SK-N-MC (cell line): ENCODE measurements around the gene IFFO2.
"Not testable (repeated sequence)": the region's sequence is repeated elsewhere in the genome, so short reads cannot be mapped to it uniquely, and the experiment has no call there.

Experiments
- DNase-seq: peaks from one replicate; pipeline ENCODE4 v3.0.0-alpha.2; 2011; ENCODE audit warnings: low read depth, low spot score
- H3K27ac ChIP-seq: fragments of 200-600 bp; sonication (generic); 2 replicates; pipeline ENCODE4 v1.5.1; 2016; ENCODE audit warnings: mixed run types
- H3K36me3 ChIP-seq: fragments of 200-600 bp; sonication (generic); 2 replicates; pipeline ENCODE4 v1.6.1; 2017; ENCODE audit warnings: antibody characterized with exemption, low read length, mixed read lengths; ENCODE audit not compliant: insufficient read depth
- H3K4me3 ChIP-seq: fragments of 200-600 bp; sonication (generic); 2 replicates; pipeline ENCODE4 v1.5.1; 2016
- H3K9ac ChIP-seq: fragments of 200-600 bp; sonication (generic); 2 replicates; pipeline ENCODE4 v1.8.0; 2017; ENCODE audit warnings: mixed run types, mixed read lengths; ENCODE audit not compliant: insufficient read length
- H3K9me3 ChIP-seq: fragments of 200-600 bp; sonication (generic); 2 replicates; pipeline ENCODE4 v1.6.1; 2017; ENCODE audit warnings: low read depth, mild to moderate bottlenecking, antibody characterized with exemption, low read length, moderate library complexity, mixed read lengths
- EZH2 ChIP-seq: fragments of 200-600 bp; sonication (generic); IDR thresholded peaks from one replicate; pipeline ENCODE4 v1.6.1; 2017; ENCODE audit warnings: antibody characterized with exemption
- FOXP2 ChIP-seq: optimal IDR thresholded peaks from 2 replicates; pipeline ENCODE3; 2011; ENCODE audit warnings: mild to moderate bottlenecking, moderate library complexity; ENCODE audit not compliant: insufficient read depth; ENCODE audit errors: extremely low read length, control extremely low read depth
- POLR2AphosphoS5 ChIP-seq: IDR thresholded peaks from 2 replicates; pipeline ENCODE4 v1.6.1; 2012; ENCODE audit warnings: mild to moderate bottlenecking, low read depth, low read length, borderline replicate concordance

IFFO2 gene

GRCh38 chr1:18871401-18872070, 84.9 kb downstream of the IFFO2 start:
- H3K4me3 ChIP-seq, result no peak overlapping the region
- H3K27ac ChIP-seq, result no peak overlapping the region
- no peak for DNase-seq
- no peaks in the 10 kb centered on the region for H3K9me3 ChIP-seq
- TF ChIP-seq FOXP2 (no peak), POLR2AphosphoS5 (no peak), EZH2 (no peak)
- no peaks in the 10 kb centered on the region; the same call in 1 of the 2 replicates for H3K36me3 ChIP-seq
- no peak overlapping the region for H3K9ac ChIP-seq

DNA sequence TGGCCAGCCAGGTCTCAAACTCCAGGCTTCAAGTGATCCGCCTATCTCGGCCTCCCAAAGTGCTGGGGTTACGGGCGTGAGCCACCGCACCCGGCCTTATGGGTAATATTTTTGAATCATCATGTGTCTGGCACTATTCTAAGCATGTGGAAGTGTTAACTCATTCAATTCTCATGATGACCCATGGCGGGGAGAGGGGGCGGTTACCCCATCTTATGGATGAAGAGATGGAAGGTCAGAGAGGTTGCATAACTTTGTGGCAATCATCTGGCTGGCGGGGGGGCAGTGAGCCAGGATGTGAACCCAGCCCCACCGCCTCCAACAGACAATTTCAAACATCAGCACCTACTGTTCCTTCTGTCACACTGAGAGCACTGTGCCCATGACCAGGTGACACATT, 85.5 kb downstream of the IFFO2 start:
- no peak overlapping the region for H3K9ac ChIP-seq
- no peaks in the 10 kb centered on the region; the same call in 1 of the 2 replicates for H3K36me3 ChIP-seq
- H3K4me3 ChIP-seq, result no peak overlapping the region
- no peaks in the 10 kb centered on the region for H3K9me3 ChIP-seq
- no peak for DNase-seq
- H3K27ac ChIP-seq, result no peak overlapping the region
- TF ChIP-seq POLR2AphosphoS5, result no peak
- no peak for TF ChIP-seq FOXP2
- no peak for TF ChIP-seq EZH2

DNA sequence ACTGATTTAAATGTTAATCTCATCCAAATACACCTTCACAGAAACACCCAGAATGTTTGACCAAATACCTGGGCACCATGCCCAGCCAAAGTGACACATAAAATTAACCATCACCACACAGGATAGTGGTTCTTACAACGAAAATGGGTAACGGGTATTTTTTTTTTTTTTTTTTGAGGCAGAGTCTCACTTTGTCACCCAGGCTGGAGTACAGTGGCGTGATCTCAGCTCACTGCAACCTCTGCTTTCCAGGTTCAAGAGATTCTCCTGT, 85.9 kb downstream of the IFFO2 start:
- DNase-seq, H3K9ac ChIP-seq, H3K4me3 ChIP-seq, H3K9me3 ChIP-seq, H3K36me3 ChIP-seq, H3K27ac ChIP-seq: not testable (repeated sequence)

DNA sequence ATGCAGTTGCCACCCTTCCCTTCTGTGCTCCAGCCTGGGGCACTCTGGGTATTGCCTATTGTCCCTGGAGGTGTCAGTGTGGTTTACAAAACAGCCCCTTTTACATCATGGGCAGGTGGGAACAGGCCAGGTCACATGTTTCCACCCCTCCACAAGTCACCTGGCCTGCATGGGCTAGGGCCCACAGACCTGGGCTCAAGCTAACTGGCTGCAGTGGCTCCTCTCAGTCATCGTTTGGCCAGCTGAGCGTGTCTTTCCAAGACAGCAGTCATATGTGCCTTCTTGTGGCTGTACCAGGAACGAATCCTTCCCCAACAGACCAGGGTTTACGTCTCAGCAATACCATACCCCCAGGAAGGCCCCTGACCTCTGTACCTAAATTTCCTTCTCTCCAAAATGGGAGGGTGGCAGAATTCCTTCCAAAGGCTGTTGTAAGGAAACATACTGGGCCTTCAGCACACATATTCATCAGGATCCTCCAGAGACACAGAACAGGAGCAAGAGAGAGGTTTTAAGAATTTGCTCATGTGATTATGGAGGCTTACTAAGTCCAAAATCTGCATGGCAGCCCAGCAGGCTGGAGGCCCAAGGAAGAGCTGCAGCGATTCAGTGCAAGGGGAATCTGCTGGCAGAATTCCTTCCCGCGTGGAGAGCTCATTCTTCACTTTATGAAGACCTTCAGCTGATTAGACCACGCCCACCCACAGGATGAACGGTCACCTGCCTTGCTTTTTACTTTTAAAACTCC, 86.5 kb downstream of the IFFO2 start:
- no peak for DNase-seq
- H3K36me3 ChIP-seq, result no peaks in the 10 kb centered on the region; the same call in 1 of the 2 replicates
- no peak overlapping the region for H3K9ac ChIP-seq
- no peaks in the 10 kb centered on the region for H3K9me3 ChIP-seq
- H3K4me3 ChIP-seq, result no peak overlapping the region
- TF ChIP-seq POLR2AphosphoS5 (no peak; the same call in 1 of the 2 replicates), EZH2 (no peak), FOXP2 (no peak)
- H3K27ac ChIP-seq, result peak overlapping the region; percentile 42; the same call in 1 of the 2 replicates

DNA sequence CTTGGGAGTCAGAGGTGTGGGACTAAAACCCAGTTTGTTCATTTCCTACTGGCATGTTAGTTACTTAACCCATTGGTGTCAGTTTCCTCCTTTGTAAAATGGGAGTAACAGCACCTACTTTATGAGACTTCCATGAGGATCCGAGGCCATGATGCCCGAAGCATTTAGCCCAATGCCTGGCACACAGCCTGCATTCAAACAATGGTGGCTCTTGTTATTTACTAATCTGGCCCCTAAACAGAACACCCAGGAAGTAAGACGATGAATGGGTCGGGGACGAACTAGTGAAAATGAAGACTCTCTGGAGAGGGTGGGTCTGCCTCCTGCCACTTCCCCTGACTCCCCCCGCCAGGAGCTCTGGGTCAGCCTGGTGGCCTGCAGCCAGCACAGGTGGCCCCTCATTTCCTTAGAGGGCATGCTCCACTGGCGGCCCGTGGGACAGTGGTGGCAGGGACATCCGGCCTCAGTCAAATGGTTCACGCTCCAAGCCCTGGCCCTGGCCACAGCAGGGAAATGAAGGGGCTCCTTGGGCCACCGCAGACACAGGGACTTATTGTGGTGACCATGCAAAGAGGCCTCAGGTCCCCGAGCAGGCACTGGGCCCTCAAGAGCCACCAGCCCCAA, 87.6 kb downstream of the IFFO2 start:
- Histone ChIP-seq H3K4me3 (no peak overlapping the region), H3K9ac (no peak overlapping the region), H3K36me3 (no peaks in the 10 kb centered on the region; the same call in 1 of the 2 replicates), H3K9me3 (no peaks in the 10 kb centered on the region), H3K27ac (no peak overlapping the region)
- DNase-seq, result no peak
- no peak for TF ChIP-seq FOXP2
- no peak for TF ChIP-seq EZH2
- TF ChIP-seq POLR2AphosphoS5, result no peak

DNA sequence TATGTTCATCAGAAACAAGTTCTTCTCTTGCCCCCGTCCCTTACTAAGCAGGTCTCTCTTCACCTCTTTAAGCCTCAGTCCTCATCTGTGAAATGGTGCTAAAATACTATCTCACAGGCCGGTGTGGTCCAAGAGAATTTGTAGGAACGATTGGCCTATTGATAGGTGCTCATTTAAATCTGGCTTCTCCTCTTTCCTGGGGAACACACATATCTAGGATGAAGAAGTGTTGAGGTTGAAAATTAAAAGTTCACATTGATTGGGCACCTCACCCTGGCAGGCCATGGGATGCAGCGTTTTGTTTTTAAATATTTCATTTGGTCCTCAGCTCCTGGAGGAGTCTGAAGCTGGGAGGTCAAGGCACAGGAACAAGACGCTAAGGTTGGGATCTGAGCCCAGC, 88.1 kb downstream of the IFFO2 start:
- DNase-seq, result no peak
- H3K36me3 ChIP-seq, result no peaks in the 10 kb centered on the region
- TF ChIP-seq EZH2 (no peak), POLR2AphosphoS5 (no peak), FOXP2 (no peak)
- no peak overlapping the region for H3K4me3 ChIP-seq
- H3K9me3 ChIP-seq, result no peaks in the 10 kb centered on the region
- H3K27ac ChIP-seq, result no peak overlapping the region
- H3K9ac ChIP-seq, result no peak overlapping the region

DNA sequence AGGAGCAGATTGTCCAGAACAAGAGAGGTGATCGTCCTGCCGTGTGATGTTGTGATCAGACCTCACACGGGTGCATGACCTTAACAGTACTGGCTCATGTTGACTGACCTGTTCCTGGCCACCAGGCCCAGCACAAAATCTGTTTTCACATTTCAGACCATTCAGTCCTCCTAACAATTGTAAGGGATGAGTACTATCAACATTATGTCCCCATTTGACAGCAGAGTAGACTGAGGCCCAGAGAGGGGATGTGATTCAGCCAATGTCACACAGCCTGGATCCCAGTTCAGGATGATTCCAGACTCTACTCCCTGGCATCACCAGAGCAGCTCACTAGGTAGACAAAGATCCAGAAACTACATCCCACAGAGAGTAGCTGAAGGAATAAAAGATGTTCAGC, 89.6 kb downstream of the IFFO2 start:
- no peaks in the 10 kb centered on the region for H3K36me3 ChIP-seq
- DNase-seq, result no peak
- TF ChIP-seq POLR2AphosphoS5, result no peak
- no peak for TF ChIP-seq FOXP2
- no peak for TF ChIP-seq EZH2
- H3K9me3 ChIP-seq, result no peaks in the 10 kb centered on the region
- H3K4me3 ChIP-seq, result no peak overlapping the region
- H3K9ac ChIP-seq, result no peak overlapping the region
- H3K27ac ChIP-seq, result no peak overlapping the region

DNA sequence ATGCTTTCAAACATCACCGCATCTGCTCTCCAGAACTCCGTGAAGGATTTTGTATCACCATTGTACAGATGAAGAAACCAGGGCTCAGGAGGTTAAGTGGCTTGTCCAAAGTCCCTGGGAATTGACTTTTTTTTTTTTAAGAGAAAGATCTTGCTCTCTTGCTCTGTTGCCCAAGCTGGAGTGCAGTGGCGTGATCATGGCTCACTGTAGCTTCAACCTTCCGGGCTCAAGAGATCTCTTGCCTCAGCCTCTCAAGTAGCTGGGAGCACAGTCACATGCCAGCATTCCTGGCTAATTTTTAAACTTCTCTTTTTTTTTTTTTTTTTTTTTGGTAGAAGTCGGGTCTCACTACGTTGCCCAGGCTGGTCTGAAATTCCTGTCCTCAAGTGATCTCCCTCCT, 90.2 kb downstream of the IFFO2 start:
- Histone ChIP-seq H3K27ac (no peak overlapping the region), H3K9ac (no peak overlapping the region), H3K4me3 (no peak overlapping the region), H3K9me3 (no peaks in the 10 kb centered on the region), H3K36me3 (no peaks in the 10 kb centered on the region)
- DNase-seq, result no peak
- TF ChIP-seq FOXP2 (no peak), EZH2 (no peak), POLR2AphosphoS5 (no peak)
